GM19035 (cell line): Measurements from ENCODE around the gene DNAH6.

Experiments used
- ATAC-seq: cut with Tn5 transposase; IDR thresholded peaks from one replicate; pipeline ENCODE4 v1.9.1; 2021; ENCODE audit not compliant: unreplicated experiment

DNAH6 gene

DNA sequence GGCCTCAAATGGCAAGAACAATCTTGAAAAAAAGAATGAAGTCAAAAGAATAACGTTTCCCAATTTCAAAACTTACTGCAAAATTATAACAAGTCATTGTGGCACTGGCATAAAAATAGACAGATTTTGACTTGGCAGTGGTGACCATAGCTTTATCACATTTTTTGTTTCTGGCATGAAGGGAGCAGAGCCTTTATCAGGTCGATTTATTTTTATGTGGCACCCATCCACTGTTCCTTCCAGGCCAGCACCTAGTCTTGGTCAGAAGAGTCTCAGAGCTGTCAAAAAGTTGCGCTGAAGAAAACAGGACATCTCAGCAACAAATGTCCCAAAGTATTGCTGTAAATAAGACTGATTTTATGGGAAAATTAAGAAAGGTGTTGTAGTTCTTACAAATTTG lies 272.2 kb downstream of the DNAH6 start:
- ATAC-seq, result no peak

DNA sequence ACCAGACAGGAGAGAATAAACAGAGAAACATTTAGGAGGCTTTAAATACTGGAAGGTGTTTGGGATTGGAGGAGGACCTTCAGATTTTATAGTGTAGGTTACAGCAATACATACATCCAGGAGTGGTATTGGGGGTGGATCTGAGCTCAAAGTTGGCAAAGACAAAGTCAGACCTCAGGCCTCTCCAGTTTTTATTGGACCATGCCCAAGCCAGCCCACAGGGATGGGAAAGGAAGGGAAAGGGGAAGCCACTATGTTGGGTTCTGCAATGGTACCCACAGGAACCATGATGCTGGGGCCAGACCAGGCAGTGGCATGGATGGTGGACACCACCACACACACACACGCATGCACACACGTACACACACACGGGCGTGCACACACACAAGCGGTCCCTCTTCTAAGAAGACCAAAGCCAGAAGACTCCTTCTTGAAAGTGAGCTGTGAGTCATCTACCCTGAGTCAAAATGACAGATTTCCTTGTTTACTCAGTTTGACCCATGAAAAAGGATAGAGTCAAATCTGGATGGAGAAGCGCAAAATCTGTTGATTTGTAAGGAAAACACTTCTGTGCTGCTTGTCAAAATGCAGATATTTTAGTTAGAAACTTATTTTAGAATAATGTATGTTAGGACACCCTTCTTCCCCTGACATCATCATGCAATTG lies 276.7 kb downstream of the DNAH6 start:
- no peak for ATAC-seq

DNA sequence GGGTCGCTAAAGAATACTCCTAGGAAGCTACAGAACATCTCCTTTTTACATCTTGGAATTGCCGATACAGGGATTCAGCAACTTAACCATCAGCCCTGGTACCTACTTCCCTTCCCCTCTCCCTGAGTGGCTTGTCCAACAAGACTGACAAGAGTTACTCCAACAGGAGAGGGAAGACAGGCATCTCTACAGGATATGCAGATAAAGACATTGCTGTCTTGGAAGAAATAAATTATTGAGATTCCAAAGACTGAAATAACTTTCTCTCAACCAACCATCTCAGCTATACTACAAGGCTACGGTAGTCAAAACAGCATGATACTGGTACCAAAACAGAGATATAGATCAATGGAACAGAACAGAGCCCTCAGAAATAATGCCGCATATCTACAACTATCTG lies 277.3 kb downstream of the DNAH6 start:
- ATAC-seq, result no peak

DNA sequence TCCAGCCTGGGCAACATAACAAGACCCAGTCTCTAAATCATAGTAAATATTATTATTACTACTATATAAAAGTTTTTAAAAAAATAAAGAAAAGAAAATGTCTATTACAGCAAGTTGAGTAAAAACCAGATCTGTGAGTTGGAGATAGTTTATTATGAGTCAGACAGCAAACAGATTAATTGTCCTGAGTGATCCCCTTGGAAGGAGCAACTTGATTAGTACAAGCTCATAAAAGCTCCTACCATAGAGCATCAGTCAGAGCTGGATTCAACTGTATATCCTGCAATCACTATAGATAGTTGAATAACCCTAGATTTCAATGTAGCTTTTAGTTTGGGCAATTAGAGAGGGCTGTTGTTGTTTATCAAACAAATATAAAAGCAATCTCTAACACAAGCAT lies 280.5 kb downstream of the DNAH6 start:
- no peak for ATAC-seq

DNA sequence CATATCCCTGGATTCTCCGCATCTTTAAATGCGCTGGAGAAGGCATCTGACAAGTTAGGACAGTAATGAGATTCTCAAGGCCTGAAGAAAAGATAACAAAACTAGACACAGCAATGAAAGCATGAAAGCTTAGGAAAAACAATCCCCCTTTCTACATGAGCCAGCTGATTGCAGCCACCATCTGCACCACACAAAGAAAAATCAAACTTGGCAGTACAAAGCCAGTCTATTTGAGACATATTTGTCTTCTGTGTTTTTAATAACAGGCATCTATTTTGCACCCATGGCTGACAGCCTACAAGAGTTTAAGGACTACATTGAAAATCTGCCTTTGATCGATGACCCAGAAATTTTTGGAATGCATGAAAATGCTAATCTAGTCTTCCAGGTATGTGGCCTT lies 281.0 kb downstream of the DNAH6 start:
- ATAC-seq, result no peak

DNA sequence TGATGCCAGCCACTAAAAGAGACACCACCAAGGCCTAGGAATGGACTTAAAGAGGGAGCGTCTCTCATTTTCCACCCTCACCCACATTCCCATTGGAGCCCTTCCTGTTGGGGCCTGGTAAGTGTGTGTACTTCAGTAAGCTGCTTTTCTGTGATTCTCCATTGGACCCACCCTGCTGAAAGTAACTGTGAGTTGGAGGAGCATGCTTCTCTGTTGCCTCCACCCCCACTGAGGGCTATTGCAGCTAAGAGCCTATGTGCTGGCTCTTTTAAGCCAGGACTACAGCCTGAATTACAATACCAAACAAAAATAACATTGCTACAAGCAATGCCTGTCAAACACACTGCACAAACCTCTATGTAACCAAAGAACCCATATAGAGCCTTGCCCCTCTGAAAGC lies 283.5 kb downstream of the DNAH6 start:
- ATAC-seq, result no peak

DNA sequence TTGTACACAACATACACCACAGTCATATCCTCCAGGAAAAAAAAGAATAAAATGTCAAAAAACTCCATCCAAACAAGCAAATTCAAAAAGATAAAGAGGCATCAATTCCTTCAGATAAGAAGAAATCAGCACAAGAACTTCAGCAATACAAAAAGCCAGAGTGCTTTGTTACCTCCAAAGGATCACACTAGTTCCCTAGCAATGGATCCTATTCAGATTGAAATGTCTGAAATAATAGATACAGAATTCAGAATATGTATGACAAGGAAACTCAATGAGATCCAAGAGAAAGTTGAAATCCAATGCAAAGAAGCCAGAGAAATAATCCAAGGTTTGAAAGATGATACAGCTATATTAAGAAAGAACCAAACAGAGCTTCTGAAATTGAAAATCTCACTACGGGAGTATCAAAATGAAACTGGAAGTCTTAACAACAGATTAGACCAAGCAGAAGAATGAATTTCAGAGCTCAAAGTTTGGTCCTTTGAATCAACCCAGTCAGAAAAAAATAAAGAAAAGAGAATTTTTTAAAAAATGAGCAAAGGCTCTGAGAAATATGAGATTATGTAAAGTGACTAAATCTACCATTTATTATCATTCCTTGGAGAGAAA lies 284.0 kb downstream of the DNAH6 start:
- peak; percentile 81 for ATAC-seq

DNA sequence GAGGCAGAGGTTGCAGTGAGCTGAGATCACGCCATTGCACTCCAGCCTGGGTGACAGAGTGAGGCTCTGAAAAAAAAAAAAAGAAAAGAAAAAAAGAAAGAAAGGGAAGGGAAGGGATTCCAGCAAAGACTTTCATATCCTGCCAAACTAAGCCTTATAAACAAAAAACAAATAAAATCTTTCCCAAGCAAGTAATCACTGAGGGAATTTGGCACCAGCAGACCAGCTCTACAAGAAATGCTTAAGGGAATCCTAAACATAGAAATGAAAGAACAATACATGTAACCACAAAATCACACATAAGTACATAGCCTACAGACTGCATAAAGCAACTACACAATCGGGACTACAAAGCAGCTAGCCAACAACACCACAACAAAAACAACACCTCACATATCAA lies 285.5 kb downstream of the DNAH6 start:
- ATAC-seq, result no peak

DNA sequence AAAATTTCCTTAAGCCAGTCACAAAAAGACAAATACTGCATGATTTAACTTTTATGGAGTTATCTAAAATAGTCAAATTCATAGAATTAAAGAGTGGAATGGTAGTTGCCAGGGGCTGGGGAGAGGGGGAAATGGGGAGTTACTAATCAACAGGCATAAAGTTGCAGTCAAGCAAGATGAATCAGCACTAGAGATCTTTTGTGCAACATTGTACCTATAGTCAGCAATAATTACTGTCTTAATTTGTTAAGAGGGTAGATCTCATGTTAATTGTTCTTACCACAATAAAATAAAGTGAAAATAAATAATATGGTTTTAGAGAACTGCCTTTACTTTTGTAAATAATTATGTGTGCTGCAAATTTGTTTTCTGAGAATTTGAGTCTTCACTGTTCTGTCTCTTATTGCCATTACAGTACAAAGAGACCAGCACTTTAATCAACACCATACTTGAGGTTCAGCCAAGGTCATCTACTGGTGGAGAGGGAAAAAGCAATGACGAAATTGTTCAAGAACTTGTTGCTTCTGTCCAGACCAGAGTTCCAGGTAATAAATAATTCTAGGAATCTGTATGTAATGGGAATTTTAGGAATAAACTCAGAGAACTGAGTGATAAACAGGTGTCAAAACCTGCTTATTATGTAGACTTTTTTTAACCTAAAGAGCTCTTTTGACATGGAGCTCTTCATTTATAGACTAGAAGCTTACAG lies 289.1 kb downstream of the DNAH6 start:
- no peak for ATAC-seq

DNA sequence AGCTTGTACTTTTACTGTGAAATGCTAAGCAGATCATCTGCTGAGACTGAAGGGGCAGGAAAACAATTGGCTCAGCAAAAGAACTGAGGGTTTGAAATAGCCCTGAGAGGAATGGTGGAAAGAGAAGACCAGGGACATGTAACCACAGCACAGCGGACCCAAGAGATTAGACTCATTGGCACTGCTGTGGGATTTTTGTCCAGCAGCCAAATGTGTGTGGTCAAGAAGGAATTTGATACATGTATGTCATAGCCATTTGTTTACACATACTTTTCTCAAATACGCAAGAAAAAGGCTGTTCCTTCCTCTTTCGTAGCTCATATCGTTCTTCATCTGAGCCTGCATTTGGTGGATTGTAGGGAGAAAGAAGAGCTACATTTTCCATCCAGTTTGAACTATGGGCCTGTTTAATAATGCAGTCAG lies 290.8 kb downstream of the DNAH6 start:
- ATAC-seq, result no peak

DNA sequence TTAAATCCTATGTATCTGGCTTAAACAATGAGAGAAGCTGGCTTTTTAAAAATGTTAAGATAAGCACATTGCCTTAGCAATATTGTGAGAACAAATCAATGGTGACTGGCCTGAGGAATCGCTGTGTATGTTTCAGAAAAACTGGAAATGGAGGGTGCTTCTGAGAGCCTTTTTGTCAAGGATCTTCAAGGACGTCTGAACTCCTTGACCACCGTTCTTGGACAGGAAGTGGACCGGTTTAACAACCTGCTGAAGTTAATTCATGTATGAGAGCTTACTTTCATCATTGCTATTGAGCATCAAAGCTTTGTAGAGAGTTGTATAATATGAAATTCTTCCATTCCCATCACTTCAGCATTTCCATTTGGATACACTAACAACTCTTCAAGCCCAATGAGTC lies 292.0 kb downstream of the DNAH6 start:
- no peak for ATAC-seq

DNA sequence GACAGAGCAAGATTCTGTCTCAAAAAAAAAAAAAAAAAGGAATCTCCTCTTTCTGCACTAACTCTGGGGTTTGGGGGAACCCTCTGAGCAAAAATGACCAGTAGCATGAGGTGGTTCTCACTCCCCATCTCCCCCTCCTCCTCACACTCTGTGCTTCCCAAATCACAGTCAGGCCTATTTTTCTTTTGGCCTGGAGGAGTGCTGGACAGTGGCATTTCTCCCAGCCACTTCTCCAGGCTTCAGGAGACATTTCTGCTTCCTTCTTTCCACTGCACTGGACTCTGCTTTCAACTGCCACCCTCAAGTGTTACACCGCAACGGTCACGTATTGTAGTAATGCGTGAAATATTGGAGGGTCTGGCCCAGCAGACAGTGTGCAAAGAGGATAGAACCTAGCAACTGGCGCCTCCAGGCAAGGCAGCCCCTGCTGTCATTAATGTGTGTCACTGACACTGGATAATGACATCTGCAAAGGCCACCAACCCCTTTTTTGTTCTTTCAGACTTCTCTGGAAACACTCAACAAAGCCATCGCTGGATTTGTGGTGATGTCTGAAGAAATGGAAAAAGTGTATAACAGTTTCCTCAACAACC lies 295.6 kb downstream of the DNAH6 start:
- no peak for ATAC-seq

DNA sequence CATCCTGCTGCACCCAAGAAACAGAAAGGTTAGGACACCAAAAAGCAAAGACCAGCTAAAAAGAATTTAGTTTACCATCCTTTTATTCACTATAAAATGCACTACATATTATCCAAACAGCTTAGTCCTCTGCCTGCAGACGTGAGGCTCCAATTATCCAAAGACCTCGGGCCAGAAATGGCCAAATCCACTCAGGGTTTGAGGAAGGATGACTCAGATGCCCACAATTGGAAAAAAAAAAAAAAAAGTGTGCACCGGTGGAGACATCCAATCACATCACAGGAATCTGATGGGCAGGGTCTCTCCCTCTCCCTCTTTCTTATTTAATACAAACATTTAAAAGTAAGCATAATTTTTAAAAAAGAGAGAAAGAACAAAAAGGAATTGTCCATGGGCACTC lies 298.8 kb downstream of the DNAH6 start:
- no peak for ATAC-seq

DNA sequence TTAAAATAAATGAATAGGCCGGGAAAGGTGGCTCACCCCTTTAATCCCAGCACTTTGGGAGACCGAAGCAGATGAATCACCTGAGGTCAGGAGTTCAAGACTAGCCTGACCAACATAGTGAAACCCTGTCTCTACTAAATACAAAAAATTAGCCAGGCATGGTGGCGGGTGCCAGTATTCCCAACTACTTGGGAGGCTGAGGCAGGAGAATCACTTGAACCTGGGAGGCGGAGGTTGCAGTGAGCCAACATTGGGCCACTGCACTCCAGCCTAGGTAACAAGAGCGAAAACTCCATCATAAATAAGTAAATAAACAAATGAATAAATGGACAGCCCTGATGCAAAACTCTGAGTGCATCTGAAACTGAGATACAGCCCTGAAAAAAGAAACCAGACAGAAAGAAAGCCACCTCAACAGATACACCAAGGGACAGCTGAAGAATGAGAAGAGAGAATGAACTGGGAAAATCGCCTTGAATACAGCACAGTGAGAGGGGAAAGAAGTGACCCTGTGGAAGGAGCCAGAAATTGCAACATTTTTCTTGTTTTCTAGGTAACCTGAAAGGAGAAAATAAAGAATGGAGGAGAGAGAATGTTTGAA lies 300.2 kb downstream of the DNAH6 start:
- ATAC-seq, result peak; percentile 73

DNA sequence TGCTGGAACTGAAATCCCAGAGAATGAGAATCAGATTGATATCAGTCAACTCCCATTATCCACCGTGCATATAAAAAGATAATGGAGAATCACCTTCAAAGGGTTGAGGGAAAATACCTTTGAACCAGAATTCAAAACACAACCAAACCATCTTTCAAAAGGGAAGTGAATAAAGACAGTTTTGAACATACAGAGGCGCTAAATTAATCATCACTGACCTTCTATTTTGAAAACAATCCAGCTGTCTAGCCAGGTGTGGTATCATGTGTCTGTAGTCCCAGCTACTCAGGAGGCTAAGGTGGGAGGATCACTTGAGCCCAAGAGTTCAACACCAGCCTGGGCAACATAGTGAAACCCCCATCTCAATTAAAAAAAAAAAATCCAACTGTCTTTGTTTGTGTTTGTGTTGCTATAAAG lies 300.9 kb downstream of the DNAH6 start:
- peak; percentile 88 for ATAC-seq

DNA sequence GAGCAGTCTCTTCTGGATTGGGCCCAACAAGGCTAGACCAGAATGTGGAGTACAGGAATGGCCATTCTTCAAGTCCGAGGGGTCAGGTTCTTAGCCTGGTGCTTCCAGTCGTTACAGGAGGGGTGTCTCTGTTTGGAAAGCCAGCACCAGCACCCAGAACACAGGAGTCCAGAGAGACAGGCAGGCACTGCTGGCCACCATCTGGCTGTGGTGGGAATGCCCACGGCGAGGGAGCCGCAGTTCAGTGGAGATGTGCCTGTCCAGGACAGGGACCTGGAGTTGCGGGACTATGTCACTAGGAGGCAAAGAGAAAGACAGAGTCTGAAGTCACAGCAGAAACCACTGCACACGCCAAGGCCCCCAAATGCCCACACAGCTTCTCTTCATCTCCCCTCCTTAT lies 305.5 kb downstream of the DNAH6 start:
- no peak for ATAC-seq

DNA sequence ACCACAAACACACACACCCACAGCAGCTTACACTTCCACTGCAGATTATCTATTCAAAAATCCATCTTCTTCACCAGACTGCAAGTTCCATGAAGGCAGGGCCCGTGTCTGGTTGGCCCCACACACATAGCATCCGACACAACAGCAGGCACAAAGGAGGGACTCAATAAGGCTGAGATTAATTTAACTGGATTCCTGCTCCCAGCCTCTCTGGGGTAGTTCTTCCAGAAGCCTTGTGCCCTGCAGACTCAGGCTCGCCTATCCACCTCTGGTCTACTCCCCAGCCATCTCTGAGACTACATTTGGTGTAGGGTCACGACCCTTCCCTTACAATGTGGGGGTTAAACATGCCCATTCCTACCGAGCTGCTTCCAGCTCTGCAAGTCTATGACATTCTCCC lies 306.9 kb downstream of the DNAH6 start:
- no peak for ATAC-seq

DNA sequence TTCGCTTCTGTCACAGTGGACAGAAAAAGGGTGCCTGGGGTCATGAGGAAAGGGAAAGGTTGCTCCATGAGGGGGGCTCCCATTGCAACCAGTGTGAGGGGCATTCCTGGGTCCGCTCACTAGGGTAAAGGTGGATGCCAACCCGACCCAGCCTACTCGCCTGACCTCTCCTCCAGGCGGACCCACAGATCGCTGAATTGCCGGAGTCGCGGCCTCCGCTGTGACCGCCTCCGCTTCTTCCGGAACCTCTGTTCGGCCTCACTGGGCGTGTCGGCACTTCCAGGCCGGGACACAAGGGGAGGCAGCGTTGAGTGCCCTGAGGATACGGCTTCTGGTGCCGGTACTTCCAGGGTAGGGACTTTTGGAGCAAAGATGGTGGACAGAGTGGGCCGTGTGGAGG lies 307.5 kb downstream of the DNAH6 start:
- ATAC-seq, result no peak

DNA sequence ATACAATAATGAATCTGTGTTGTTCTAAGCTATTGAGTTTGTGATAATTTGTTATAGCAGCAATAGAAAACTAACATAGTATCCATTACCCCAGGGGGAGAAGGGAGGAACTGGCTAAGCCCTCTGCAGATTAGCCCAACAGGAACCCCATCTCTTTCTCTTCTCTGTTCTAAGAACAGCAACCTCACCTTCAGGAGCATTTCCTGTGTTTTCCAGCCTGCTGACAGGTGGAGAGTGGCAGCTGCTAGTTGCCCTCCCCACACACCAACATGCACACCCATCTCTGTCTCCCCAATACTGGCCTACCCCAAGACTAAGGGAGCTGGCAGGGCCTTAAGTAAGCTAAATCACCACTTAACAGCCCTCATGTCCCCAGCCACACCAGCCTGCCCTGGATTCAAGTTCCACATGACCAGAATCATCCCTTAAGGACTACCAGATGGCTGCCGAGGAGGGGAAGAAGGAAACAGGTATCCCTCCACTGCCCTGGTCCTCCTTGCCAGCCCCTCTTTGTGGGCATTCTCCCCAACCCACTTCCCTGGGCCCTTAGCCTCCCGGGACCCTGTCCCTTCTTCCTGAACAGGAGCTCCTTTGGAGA lies 311.8 kb downstream of the DNAH6 start:
- ATAC-seq, result no peak

DNA sequence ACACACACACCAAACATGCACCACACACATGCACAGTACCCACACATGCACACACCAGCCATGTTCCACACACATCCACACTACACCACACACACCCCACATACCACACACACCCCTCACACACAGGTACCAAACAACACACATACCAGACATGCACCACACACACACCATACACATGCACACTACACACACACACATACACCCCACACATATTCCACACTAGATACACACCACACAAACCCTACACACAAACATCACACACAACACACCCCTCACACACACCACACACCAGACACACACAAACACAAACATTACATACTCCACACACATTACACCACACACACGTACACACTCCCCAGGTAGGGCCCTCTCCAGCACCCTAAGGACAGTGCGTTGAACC lies 313.4 kb downstream of the DNAH6 start:
- no peak for ATAC-seq

DNA sequence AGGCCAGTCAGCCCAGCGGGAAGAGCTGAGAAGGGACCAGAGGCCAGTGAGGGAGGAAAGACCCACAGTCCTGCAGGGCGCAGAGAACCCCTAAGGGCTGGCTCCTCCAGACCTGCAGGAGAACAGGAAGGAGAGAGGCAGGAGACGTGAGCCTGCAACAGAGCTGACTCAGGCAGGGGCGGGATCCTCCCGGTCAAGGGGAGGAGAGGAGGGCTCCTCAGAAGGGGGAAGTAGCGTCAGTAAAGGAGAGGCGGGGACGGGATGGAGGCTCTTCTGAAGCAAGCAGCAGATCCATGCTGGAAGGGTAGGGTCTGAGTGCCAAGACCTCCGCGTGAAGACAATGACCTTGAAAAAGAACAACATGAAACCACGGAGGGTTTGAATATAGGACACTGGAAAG lies 313.8 kb downstream of the DNAH6 start:
- no peak for ATAC-seq
